GDM1 (cell line): ENCODE data around the gene LRRC45.

Experiments
- DNase-seq: peaks from one replicate; lab custom pipeline; 2025; lab: John Stamatoyannopoulos, UW

The LRRC45 gene

GRCh38 chr17:81993729-81994592 lies 29.1 kb upstream of the LRRC45 start:
- DNase-seq, result no peak

DNA sequence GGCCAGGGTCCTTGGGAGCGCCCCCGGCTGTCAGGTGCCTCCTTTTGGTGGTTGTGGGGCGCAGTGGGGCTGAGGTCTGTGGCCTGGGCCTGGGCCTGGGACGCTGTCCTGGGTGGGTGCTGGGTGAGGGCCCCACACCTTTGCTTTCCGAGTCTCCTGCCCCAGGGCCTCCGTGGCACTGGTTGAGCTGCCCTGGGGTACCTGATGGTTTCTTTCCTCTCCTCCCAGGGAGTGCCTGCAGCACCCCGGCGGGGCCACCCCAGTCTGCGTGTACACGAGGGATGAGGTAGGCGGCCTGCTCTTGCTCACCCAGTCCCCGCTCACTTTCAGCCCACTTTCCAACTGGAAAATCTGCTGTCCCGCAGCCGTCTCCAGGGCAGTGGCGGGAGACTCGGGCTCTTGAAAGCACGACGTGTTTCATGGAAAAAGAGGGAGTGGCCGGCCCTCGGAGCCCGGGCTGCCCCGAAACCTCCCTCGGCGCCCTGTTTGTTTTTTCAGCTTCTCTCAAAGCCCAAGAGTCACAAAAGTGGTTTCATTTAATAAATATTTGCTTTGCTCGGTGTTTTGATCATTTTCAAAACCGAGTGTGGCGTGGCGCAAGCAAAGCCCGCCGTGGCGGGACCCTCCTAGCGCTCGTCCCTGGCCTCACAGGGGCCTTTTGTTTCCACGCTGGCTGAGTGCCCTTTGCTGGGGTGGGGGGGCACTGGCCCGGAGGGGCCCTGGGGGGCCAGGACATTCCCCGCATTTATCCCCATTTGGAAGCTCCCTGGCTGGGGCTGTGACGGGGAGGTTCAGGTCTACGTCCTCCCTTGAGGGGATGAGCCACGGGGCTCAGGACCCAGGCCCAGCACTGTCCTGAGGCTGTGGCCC lies 28.3 kb upstream of the LRRC45 start:
- no peak for DNase-seq

GRCh38 chr17:81995463-81996231 lies 27.5 kb upstream of the LRRC45 start:
- no peak for DNase-seq

- no peak for DNase-seq
Observed at GRCh38 chr17:81996232-81996756, 26.8 kb upstream of the LRRC45 start.

DNA sequence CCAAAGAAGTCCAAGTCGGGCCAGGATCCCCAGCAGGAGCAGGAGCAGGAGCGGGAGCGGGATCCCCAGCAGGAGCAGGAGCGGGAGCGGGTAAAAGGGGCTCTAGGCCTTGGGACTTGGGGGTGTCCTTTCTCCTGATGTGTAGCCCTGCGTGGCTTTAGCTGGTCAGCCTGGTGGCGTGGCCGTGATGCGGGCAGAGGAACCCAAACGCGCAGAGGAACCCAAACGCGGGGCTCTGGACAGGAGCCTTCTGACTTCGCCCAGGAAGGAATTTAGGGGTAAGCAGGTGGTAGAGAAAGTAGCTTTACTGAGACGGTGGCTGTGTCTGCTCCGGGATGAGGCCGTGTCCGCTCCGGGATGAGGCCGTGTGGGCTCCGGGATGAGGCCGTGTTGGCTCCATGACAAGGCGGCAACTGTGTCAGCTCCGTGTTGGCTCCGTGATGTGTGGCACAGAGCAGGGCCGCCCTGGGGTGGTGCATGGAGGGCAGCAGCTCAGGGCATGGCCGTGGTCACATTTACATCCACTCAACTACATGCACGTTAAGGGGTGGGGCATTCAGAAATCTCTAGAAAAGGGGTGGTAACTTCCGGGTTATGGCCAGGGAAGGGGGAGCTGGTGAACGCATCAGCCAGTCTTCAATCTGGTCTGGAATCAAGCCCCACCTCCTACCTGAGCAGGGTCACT lies 26.2 kb upstream of the LRRC45 start:
- DNase-seq, result no peak

- DNase-seq, result no peak
Observed at GRCh38 chr17:81998212-81998611, 24.9 kb upstream of the LRRC45 start.

GRCh38 chr17:81998691-81999438 lies 24.2 kb upstream of the LRRC45 start:
- no peak for DNase-seq

GRCh38 chr17:81999587-81999975 lies 23.5 kb upstream of the LRRC45 start:
- DNase-seq, result no peak

DNA sequence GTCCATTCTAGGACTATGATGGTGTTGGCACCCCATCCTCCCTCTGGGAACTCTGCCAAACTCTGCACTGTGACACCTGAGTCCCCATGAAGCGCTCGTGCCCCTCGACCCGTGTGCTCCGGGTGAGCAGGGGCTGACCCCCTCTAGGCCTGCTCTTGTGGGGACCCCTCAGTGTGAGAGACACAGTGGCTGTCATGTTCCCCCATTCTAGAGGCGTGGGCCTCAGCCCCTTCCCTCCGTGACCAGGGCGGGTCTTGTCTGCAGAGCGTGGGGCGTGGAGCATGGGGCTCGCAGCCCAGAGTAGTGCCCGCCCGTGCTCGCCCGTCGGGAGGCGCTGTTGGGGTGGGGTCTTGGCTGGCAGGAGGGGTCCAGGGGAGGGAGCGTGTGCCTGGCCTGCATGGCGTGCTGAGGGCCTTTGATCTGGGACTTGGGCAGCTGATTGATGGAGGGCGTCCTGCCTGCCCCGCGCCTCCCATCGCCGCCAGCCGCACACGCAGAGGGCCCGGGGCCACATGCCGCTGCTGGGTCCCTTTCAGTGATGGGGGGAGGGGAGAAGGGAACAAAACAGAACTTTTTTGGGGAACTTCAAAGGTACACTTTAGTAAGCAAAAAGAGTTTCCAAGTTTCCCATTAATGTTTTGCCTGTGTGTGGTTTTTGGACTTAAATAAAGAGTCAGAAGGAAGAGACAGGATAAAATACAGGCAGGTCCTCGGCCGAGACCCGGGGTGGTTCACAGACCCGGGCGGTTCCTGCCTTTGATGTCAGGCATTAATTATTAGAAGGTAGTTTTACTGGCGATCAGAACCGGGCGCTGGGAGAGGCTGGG lies 22.9 kb upstream of the LRRC45 start:
- DNase-seq, result no peak

GRCh38 chr17:82000803-82001570 lies 22.1 kb upstream of the LRRC45 start:
- no peak for DNase-seq

GRCh38 chr17:82001571-82002056 lies 21.5 kb upstream of the LRRC45 start:
- no peak for DNase-seq

DNA sequence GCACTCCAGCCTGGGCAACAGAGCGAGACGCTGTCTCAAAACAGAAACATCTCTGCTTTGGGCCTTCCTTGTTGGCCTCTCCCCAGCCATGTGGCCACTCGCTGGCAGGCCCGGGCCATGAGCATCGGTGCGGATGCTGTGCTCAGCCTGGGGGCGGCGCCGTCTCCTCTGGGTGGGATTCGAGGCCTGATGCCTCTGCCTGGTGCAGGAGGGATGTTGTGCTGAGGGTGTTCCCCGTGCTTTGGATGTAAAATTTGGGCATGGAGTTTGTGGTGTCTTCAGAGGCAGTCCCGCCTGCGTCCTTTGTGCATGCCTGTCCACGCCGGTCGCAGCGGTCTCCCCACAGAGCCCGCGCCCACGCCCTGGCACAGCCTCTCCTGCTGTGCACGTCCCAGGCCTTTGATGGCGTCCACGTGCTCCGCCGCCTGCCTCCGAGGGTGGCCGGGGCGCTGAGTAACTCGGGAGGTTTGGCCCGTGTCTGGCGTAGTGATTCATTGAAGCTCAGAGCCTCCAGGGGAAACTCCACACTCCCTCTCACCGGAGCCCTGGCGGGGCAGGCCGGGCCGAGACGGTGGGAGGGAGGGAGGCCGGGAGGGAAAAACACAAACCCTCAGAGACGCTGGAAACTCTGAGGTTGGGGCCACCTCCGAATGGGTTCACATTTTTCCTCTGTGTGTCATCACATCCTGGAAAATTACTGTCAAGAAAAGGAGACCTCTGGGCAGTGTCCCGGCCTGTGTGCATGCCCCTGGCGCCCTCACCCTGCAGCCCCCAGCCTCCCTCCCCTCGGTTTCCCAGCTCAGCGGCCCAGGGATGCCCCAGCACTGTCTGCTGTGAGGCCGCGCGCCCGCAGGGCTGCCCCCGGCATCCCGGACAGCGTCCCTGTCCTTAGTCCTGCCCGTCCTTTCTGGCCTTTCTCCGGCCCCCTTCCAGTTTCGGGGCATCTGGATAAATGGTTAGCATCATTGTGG lies 19.4 kb upstream of the LRRC45 start:
- no peak for DNase-seq

- no peak for DNase-seq
Observed at GRCh38 chr17:82004517-82005455, 18.3 kb upstream of the LRRC45 start.

DNA sequence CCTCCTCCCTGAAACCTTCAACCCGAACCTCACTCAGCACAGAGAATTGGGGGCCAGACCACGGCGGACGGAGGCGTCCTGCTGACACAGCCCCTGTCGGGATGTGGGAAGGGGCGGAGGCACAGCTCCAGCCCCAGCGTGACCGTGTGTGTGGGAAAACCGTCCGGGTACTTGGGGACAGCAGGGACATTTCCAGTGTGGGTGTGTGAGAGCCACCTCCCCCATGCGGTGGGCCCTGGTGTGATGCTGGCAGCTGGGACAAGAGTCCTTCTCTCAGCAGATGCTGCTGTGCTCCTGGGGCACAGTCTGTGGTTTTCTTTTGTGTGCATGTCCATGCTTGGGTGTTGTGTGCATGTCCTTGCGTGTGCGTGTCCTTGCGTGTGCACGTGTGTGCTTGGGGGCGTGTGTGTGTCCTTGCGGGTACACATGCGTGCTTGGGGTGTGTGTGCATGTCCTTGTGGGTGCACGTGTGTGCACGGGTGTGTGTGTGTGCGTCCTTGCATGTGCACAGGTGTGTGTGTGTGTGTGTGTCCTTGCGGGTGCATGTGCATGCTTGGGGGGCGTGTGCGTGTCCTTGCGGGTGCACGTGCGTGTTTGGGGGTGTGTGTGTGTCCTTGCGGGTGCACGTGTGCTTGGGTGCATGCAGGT lies 17.3 kb upstream of the LRRC45 start:
- no peak for DNase-seq

GRCh38 chr17:82006468-82007227 lies 16.5 kb upstream of the LRRC45 start:
- DNase-seq, result no peak

GRCh38 chr17:82007228-82007494 lies 15.9 kb upstream of the LRRC45 start:
- DNase-seq, result no peak
